Right atrium auricular region (tissue), 2 donors: ENCODE measurements around the gene TENM3. TPM values are rescaled to one million over a fixed set of nuclear protein-coding genes. Genes with fewer than 3 reads are reported as not detected.
"Not testable (repeated sequence)": the region's sequence is repeated elsewhere in the genome, so short reads cannot be mapped to it uniquely, and the experiment has no call there.

ENCODE experiments used
- DNase-seq: peaks from one replicate; pipeline ENCODE4 v3.0.0-alpha.2; 2019; ENCODE audit warnings: low spot score
- H3K27ac ChIP-seq, 2 donors: fragments of 200-600 bp; sonication (generic); 1 replicate in 1 of 2; 2 replicates in 1 of 2; pipeline ENCODE4 v1.5.1; 2016 to 2019
- H3K27me3 ChIP-seq, 2 donors: fragments of 200-600 bp; sonication (generic); one replicate each; pipeline versions ENCODE4 v1.5.1 to v1.6.0; 2017 to 2019
- H3K36me3 ChIP-seq: fragments of 200-600 bp; sonication (generic); one replicate; pipeline ENCODE4 v1.5.1; 2016
- H3K4me1 ChIP-seq, 2 donors: fragments of 200-600 bp; sonication (generic); one replicate each; pipeline versions ENCODE4 v1.5.1 to v1.6.0; 2017 to 2019
- H3K4me3 ChIP-seq, 2 donors: fragments of 200-600 bp; sonication (generic); 1 replicate in 1 of 2; 2 replicates in 1 of 2; pipeline ENCODE4 v1.5.1; 2017 to 2019; ENCODE audit warnings: mild to moderate bottlenecking in 1 of 2, moderate library complexity in 1 of 2
- H3K9me3 ChIP-seq, 2 donors: fragments of 200-600 bp; sonication (generic); one replicate each; pipeline ENCODE4 v1.5.1; 2019
- total RNA-seq, 2 donors: library from RNA; depleted of rRNA; stranded (reverse); fragments of >200 nt; gene quantifications; one replicate each; pipeline ENCODE4 v1.1.0, GENCODE V29; 2016
- TF ChIP-seq, protein P1 (sequence below), 2 donors: fragments of 200-600 bp; sonication (generic); IDR thresholded peaks; one replicate each; pipeline ENCODE4 v1.5.1; 2019; ENCODE audit warnings: antibody characterized with exemption in 2 of 2

Gene TENM3
- total RNA-seq, 2 donors from 2014 or later, result 10.7 to 15.9 TPM

GRCh38 chr4:182240161-182241130 lies 2.8 kb upstream of the TENM3 start:
- Histone ChIP-seq H3K36me3 (no peaks in the 10 kb centered on the region), H3K4me3 (no peak overlapping the region), H3K27ac (no peak overlapping the region), H3K4me1 (peaks cover 0 to 3% of the 10 kb centered on the region in 2 donors), H3K9me3 (no peaks in the 10 kb centered on the region), H3K27me3 (no peaks in the 10 kb centered on the region)
- no peak for DNase-seq
- TF ChIP-seq, protein P1, sequence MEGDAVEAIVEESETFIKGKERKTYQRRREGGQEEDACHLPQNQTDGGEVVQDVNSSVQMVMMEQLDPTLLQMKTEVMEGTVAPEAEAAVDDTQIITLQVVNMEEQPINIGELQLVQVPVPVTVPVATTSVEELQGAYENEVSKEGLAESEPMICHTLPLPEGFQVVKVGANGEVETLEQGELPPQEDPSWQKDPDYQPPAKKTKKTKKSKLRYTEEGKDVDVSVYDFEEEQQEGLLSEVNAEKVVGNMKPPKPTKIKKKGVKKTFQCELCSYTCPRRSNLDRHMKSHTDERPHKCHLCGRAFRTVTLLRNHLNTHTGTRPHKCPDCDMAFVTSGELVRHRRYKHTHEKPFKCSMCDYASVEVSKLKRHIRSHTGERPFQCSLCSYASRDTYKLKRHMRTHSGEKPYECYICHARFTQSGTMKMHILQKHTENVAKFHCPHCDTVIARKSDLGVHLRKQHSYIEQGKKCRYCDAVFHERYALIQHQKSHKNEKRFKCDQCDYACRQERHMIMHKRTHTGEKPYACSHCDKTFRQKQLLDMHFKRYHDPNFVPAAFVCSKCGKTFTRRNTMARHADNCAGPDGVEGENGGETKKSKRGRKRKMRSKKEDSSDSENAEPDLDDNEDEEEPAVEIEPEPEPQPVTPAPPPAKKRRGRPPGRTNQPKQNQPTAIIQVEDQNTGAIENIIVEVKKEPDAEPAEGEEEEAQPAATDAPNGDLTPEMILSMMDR (IDR thresholded peaks at IDR 0.05), result no peak

- H3K27ac ChIP-seq, H3K36me3 ChIP-seq, H3K4me3 ChIP-seq, DNase-seq, H3K27me3 ChIP-seq, H3K4me1 ChIP-seq, H3K9me3 ChIP-seq: not testable (repeated sequence)
Measured at GRCh38 chr4:182242260-182242659, 942 bp upstream of the TENM3 start.

GRCh38 chr4:182242787-182243186 lies 415 bp upstream of the TENM3 start:
- Histone ChIP-seq H3K36me3 (no peaks in the 10 kb centered on the region), H3K9me3 (no peaks in the 10 kb centered on the region), H3K4me3 (no peak overlapping the region), H3K27ac (no peak overlapping the region), H3K27me3 (no peaks in the 10 kb centered on the region), H3K4me1 (peaks cover 0 to 10% of the 10 kb centered on the region in 2 donors)
- TF ChIP-seq, protein P1 (IDR thresholded peaks at IDR 0.05), result no peak
- DNase-seq, result no peak

GRCh38 chr4:182245041-182245440 lies 1.8 kb downstream of the TENM3 start:
- H3K9me3 ChIP-seq, result no peaks in the 10 kb centered on the region
- H3K27me3 ChIP-seq, result no peaks in the 10 kb centered on the region
- TF ChIP-seq, protein P1 (IDR thresholded peaks at IDR 0.05), result no peak
- H3K36me3 ChIP-seq, result no peaks in the 10 kb centered on the region
- H3K4me1 ChIP-seq, result peaks cover 0 to 10% of the 10 kb centered on the region in 2 donors
- no peak overlapping the region for H3K4me3 ChIP-seq
- no peak overlapping the region for H3K27ac ChIP-seq
- DNase-seq, result no peak

DNA sequence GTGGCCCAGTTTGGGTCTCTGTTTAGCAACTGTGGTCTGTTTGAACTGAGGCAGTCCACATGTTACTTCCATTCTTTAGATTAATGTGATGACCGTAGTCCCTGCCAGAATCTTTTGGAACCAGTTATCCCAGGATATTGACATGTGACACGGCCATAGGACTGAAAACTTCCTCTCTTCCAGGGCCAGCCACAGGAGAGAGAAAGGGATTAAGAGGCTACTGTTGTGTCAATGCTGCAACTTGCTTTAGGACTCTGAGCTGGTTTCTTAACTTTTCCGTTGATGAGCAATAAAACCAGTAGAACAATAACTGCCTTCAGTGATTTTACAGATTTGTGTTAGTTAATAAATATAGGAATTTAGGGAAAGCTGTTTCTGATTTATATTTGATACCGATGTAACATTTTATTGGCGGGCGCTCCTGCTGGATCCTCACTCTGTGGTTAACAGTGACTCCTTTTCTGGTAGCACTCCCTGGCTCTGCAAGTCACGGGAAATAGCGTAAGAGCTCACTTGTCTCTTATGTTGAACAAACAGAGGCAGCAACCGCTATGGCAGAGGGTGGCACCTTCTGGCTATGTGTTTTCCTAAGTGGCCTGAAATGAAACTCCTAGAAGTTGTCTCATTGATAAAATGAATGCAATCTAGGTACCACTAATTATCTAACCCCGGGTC lies 2.5 kb downstream of the TENM3 start:
- Histone ChIP-seq H3K27ac (no peak overlapping the region), H3K4me3 (peak overlapping the region in 1 of 2 donors; percentile 21), H3K9me3 (no peaks in the 10 kb centered on the region), H3K36me3 (no peaks in the 10 kb centered on the region), H3K27me3 (no peaks in the 10 kb centered on the region), H3K4me1 (peaks cover 0 to 6% of the 10 kb centered on the region in 2 donors)
- no peak for DNase-seq
- TF ChIP-seq, protein P1 (IDR thresholded peaks at IDR 0.05), result no peak
